ENCODE data around the gene LNX2.
A peak's percentile ranks its signal among the peaks of the same experiment; 100 is the strongest.

Gene LNX2

GRCh38 chr13:27587095-27587746 is 33.1 kb downstream of the LNX2 start:
- TF ChIP-seq, protein P1, sequence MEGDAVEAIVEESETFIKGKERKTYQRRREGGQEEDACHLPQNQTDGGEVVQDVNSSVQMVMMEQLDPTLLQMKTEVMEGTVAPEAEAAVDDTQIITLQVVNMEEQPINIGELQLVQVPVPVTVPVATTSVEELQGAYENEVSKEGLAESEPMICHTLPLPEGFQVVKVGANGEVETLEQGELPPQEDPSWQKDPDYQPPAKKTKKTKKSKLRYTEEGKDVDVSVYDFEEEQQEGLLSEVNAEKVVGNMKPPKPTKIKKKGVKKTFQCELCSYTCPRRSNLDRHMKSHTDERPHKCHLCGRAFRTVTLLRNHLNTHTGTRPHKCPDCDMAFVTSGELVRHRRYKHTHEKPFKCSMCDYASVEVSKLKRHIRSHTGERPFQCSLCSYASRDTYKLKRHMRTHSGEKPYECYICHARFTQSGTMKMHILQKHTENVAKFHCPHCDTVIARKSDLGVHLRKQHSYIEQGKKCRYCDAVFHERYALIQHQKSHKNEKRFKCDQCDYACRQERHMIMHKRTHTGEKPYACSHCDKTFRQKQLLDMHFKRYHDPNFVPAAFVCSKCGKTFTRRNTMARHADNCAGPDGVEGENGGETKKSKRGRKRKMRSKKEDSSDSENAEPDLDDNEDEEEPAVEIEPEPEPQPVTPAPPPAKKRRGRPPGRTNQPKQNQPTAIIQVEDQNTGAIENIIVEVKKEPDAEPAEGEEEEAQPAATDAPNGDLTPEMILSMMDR (IDR thresholded peaks at IDR 0.05; ENCODE audit: low read depth, low read length), result no peak
- H3K4me3 ChIP-seq (ENCODE audit: low read depth, low read length), result no peak overlapping the region
- in situ Hi-C loops (cut with HindIII; ENCODE audit: low sequenced_read_pairs), result no loop called here
- DNase-seq (ENCODE audit: low read depth, low spot score), result no peak

GRCh38 chr13:27583645-27584044 is 36.7 kb downstream of the LNX2 start:
- TF ChIP-seq, protein P1 (IDR thresholded peaks at IDR 0.05; ENCODE audit: low read depth, low read length), result no peak
- no peak overlapping the region for H3K4me3 ChIP-seq (ENCODE audit: low read depth, low read length)
- peak; percentile 45 for DNase-seq (ENCODE audit: low read depth, low spot score)

DNA sequence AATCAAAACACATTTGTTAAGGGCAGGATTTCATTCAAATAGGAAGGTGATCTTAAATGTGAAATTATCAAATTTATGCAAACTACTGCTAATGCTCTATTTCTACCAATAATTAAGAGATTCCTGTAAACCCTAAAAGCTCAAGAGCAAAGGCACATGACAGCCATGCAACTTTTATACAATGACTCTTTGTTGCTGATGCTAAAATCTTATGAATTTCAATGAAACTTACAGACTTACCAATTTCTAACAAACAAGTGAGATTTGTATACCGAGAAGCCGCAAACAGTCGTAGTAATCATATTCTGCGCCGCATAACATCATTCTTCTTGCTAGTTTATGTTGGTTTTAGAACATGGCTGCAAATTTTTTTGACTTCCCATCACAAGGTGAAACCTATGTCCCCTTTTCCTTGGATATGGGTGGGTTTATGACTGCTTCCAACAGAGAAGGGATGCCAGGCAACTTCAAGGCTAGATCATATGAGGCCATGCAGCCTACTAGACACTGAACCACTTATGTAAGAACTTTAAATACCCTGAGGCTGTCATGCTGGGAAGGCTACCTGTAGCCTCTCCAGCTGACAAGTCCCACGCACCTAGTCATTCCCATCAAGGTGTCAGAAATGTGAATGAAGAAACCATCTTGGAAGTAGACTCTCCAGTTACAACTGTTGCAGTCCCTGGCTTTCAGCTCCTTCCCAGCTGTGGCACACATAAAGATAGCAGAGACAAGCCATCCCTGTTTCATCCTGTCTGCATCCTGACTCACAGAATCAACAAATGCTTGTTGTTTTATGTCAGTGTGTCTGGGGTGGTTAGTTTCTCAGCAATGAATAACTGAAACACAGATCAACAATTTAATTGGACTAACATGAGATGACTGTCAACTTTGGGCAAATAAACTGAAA is 42.0 kb downstream of the LNX2 start:
- peak; percentile 44 for DNase-seq (ENCODE audit: low read depth, low spot score)
- in situ Hi-C loops (cut with HindIII; ENCODE audit: low sequenced_read_pairs), result no loop called here
- no peak overlapping the region for H3K4me3 ChIP-seq (ENCODE audit: low read depth, low read length)
- TF ChIP-seq, protein P1 (IDR thresholded peaks at IDR 0.05; ENCODE audit: low read depth, low read length), result no peak

More at GRCh38 chr13:27583645-27584044, 36.7 kb downstream of the LNX2 start:
- in situ Hi-C loops (cut with HindIII; ENCODE audit: low sequenced_read_pairs), result no loop called here

DNA sequence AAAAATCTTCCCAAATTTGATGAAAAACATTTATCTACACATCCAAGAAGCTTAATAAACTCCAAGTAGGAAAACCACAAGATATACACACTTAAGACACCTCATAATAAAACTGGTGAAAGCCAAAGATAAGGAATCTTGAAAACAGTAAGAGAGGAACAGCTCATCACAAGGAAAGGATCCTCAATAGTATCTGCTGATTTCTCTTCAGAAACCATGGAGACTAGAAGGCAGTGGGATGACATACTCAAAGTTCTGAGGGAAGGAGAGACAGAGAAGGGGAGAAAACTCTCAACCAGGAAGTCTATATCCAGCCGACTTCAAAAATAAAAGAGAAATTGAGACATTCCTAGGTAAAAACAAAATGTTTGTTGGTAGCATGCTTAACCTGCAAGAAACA is 45.7 kb downstream of the LNX2 start:
- DNase-seq (ENCODE audit: low read depth, low spot score), result no peak
- in situ Hi-C loops (cut with HindIII; ENCODE audit: low sequenced_read_pairs), result no loop called here
- TF ChIP-seq, protein P1 (IDR thresholded peaks at IDR 0.05; ENCODE audit: low read depth, low read length), result no peak
- no peak overlapping the region for H3K4me3 ChIP-seq (ENCODE audit: low read depth, low read length)

GRCh38 chr13:27573265-27573664 is 47.1 kb downstream of the LNX2 start:
- peak; percentile 52 for DNase-seq (ENCODE audit: low read depth, low spot score)
- TF ChIP-seq, protein P1 (IDR thresholded peaks at IDR 0.05; ENCODE audit: low read depth, low read length), result no peak

GRCh38 chr13:27572234-27572901 is 48.0 kb downstream of the LNX2 start:
- in situ Hi-C loops (cut with HindIII; ENCODE audit: low sequenced_read_pairs), result no loop called here
- H3K4me3 ChIP-seq (ENCODE audit: low read depth, low read length), result no peak overlapping the region
- no peak for DNase-seq (ENCODE audit: low read depth, low spot score)
- TF ChIP-seq, protein P1 (IDR thresholded peaks at IDR 0.05; ENCODE audit: low read depth, low read length), result no peak

More at GRCh38 chr13:27573265-27573664, 47.1 kb downstream of the LNX2 start:
- in situ Hi-C loops (cut with HindIII; ENCODE audit: low sequenced_read_pairs), result no loop called here
- H3K4me3 ChIP-seq (ENCODE audit: low read depth, low read length), result no peak overlapping the region
